Ovary (tissue), 9 donors: ENCODE data around the gene ERAP2. TPM values are rescaled to one million over a fixed set of nuclear protein-coding genes. Genes with fewer than 3 reads are reported as not detected.

Experiments used
- DNase-seq, 5 donors: peaks; one replicate each; pipeline ENCODE4 v3.0.0-alpha.2; 2019 to 2020
- H3K27ac ChIP-seq, 2 donors: fragments of 200-600 bp; one replicate each; pipeline versions ENCODE4 v1.5.1 to v1.8.0; 2019 to 2022
- H3K27me3 ChIP-seq: fragments of 200-600 bp; one replicate; pipeline ENCODE4 v1.8.0; 2022
- H3K36me3 ChIP-seq: fragments of 200-600 bp; sonication (generic); one replicate; pipeline ENCODE4 v1.5.1; 2019
- H3K4me1 ChIP-seq: one replicate; pipeline ENCODE4 v1.8.1; 2013; ENCODE audit warnings: mild to moderate bottlenecking, moderate library complexity; ENCODE audit not compliant: insufficient read depth
- H3K4me3 ChIP-seq: fragments of 200-600 bp; sonication (generic); one replicate; pipeline ENCODE4 v1.5.1; 2017
- H3K9me3 ChIP-seq, 2 donors: fragments of 200-600 bp in 1 of 2; sonication (generic) in 1 of 2; one replicate each; pipeline versions ENCODE4 v1.5.1 to v1.8.1; 2013 to 2019; ENCODE audit warnings: mild to moderate bottlenecking in 1 of 2, moderate library complexity in 1 of 2
- CTCF ChIP-seq, 3 donors: fragments of 450-650 bp in 2 of 3; fragments of 200-600 bp in 1 of 3; IDR thresholded peaks; one replicate each; pipeline versions ENCODE4 v1.5.1 to v1.8.0; 2016 to 2022; ENCODE audit warnings: antibody characterized with exemption in 3 of 3, mild to moderate bottlenecking in 1 of 3
- EP300 ChIP-seq: sonication (generic); formaldehyde crosslinking; IDR thresholded peaks from one replicate; pipeline ENCODE4 v1.6.1; 2017; ENCODE audit warnings: antibody characterized with exemption
- POLR2A ChIP-seq: fragments of 450-650 bp; IDR thresholded peaks from one replicate; pipeline ENCODE4 v1.6.1; 2017; ENCODE audit warnings: antibody characterized with exemption, mild to moderate bottlenecking, moderate library complexity
- WGBS, 3 donors: extraction: QIAGEN DNeasy Blood & Tissue Kit in 1 of 3; methylation state at CpG; one replicate each; pipeline versions ENCODE4 v1.1.5 to v1.1.7; 2013 to 2017; 5-methylcytosine and 5-hydroxymethylcytosine counted together
- intact Hi-C, 4 donors: fragments of 100-400 bp; cut with DNase I; formaldehyde crosslinking; loops; one replicate each; pipeline versions ENCODE4 v1.11.0 to v1.15.1; 2022 to 2023
- polyA plus RNA-seq, 2 donors: library from polyadenylated mRNA; stranded (reverse); fragments of 200-250 nt in 1 of 2; fragments of 350-450 nt in 1 of 2; fragmentation: Illumina TruSeq in 1 of 2; extraction: RNeasy Lipid Tissue Mini Kit (QIAGEN cat#74804) in 1 of 2; gene quantifications; one replicate each; pipeline ENCODE4 v1.2.3, GENCODE V29; 2013 to 2014
- total RNA-seq, 7 donors: library from RNA; depleted of rRNA in 2 of 7; stranded (reverse); fragments of >200 nt in 2 of 7; fragmentation: NEBNext Ultra II Directional in 3 of 7; extraction: Animal tissue kit (Norgen Biotek cat#: 25700) in 3 of 7; gene quantifications; one replicate each; pipeline versions ENCODE4 v1.1.0 to v1.2.4, GENCODE V29; 2016 to 2023
- donor health status: DM: no; HTN: no; CAD: no; lungs with moderate emphysema.
- donor health status: DM: no; HTN: no; CAD: no.
- donor health status: Bipolar disorder and iron deficiency.
- donor health status: DM: yes; HTN: yes; CAD: no.
- donor health status: DM: no; HTN: no; CAD: no.
- donor health status: DM: yes; HTN: yes; CAD: no.

Gene ERAP2
- total and polyA plus RNA-seq, 9 donors = 1.3 to 22.0 (median 15.9) TPM

- no peak for TF ChIP-seq EP300
- TF ChIP-seq CTCF (IDR thresholded peaks at IDR 0.05) = no peak
- no peak for TF ChIP-seq POLR2A
- intact Hi-C loops = no loop called here
- WGBS, 3 donors = 19 to 59% (median 46%) methylated on average over 2 of the region's 2 CpGs
- no peaks in the 10 kb centered on the region for H3K9me3 ChIP-seq
- no peaks in the 10 kb centered on the region for H3K27me3 ChIP-seq
- no peak overlapping the region for H3K27ac ChIP-seq
- no peak overlapping the region for H3K4me3 ChIP-seq
- H3K4me1 ChIP-seq = no peaks in the 10 kb centered on the region
- H3K36me3 ChIP-seq = no peaks in the 10 kb centered on the region
- no peak for DNase-seq
Measured at GRCh38 chr5:96871027-96871399, 5.3 kb upstream of the ERAP2 start.

GRCh38 chr5:96871686-96872085 lies 4.6 kb upstream of the ERAP2 start:
- intact Hi-C loops = no loop called here
- Histone ChIP-seq H3K27ac (no peak overlapping the region), H3K27me3 (no peaks in the 10 kb centered on the region), H3K4me1 (no peaks in the 10 kb centered on the region), H3K36me3 (no peaks in the 10 kb centered on the region), H3K9me3 (no peaks in the 10 kb centered on the region), H3K4me3 (no peak overlapping the region)
- TF ChIP-seq POLR2A (no peak), CTCF (IDR thresholded peaks at IDR 0.05) (no peak), EP300 (no peak)
- DNase-seq = no peak
- 35 to 67% (median 53%) methylated on average over 1 of the region's 1 CpG for WGBS, 3 donors

GRCh38 chr5:96873449-96873848 lies 2.9 kb upstream of the ERAP2 start:
- no peaks in the 10 kb centered on the region for H3K27me3 ChIP-seq
- DNase-seq = no peak
- no peak overlapping the region for H3K4me3 ChIP-seq
- H3K36me3 ChIP-seq = no peaks in the 10 kb centered on the region
- no peaks in the 10 kb centered on the region for H3K9me3 ChIP-seq
- TF ChIP-seq POLR2A (no peak), CTCF (IDR thresholded peaks at IDR 0.05) (no peak), EP300 (no peak)
- no peak overlapping the region for H3K27ac ChIP-seq
- H3K4me1 ChIP-seq = no peaks in the 10 kb centered on the region
- intact Hi-C loops = no loop called here

GRCh38 chr5:96874631-96875030 lies 1.7 kb upstream of the ERAP2 start:
- no peaks in the 10 kb centered on the region for H3K36me3 ChIP-seq
- intact Hi-C loops = no loop called here

More at GRCh38 chr5:96874631-96875030, 1.7 kb upstream of the ERAP2 start:
- Histone ChIP-seq H3K4me3 (no peak overlapping the region), H3K27me3 (no peaks in the 10 kb centered on the region), H3K9me3 (no peaks in the 10 kb centered on the region), H3K4me1 (no peaks in the 10 kb centered on the region), H3K27ac (no peak overlapping the region)
- WGBS, 3 donors = 97 to 99% (median 97%) methylated on average over 2 of the region's 2 CpGs
- no peak for DNase-seq
- no peak for TF ChIP-seq CTCF (IDR thresholded peaks at IDR 0.05)
- no peak for TF ChIP-seq POLR2A
- no peak for TF ChIP-seq EP300
